T-helper 17 cell (primary cell): ENCODE results near the gene FAM221A. TPM values are rescaled to one million over a fixed set of nuclear protein-coding genes. Genes with fewer than 3 reads are reported as not detected.
A peak's percentile ranks its signal among the peaks of the same experiment; 100 is the strongest.
"Not testable (repeated sequence)": the region's sequence is repeated elsewhere in the genome, so short reads cannot be mapped to it uniquely, and the experiment has no call there.

Source experiments
- ATAC-seq: fragments of 150-1000 bp; cut with Tn5 transposase; 2 replicates; pipeline ENCODE4 v1.10.0; 2021; ENCODE audit warnings: mild to moderate bottlenecking, moderate library complexity
- DNase-seq, 3 donors: peaks; one replicate each; pipeline versions ENCODE4 v3.0.0 to v3.0.0-alpha.2; 2020 to 2021
- H3K9me3 ChIP-seq: one replicate; pipeline ENCODE4 v1.7.0; 2013; ENCODE audit warnings: low read length, mild to moderate bottlenecking; ENCODE audit not compliant: control insufficient read depth, poor library complexity, severe bottlenecking
- H3K27ac Mint-ChIP-seq: one replicate; pipeline ENCODE4 v1.8.0; 2022; ENCODE audit warnings: mild to moderate bottlenecking, moderate library complexity, mixed read lengths
- H3K27me3 Mint-ChIP-seq: one replicate; pipeline ENCODE4 v1.8.0; 2022; ENCODE audit warnings: mixed read lengths
- H3K36me3 Mint-ChIP-seq: one replicate; pipeline ENCODE4 v1.8.0; 2022; ENCODE audit warnings: low read depth, mixed read lengths
- H3K4me1 Mint-ChIP-seq: one replicate; pipeline ENCODE4 v1.8.0; 2022; ENCODE audit warnings: mild to moderate bottlenecking, mixed read lengths
- H3K4me3 Mint-ChIP-seq: one replicate; pipeline ENCODE4 v1.8.0; 2022; ENCODE audit warnings: mild to moderate bottlenecking, moderate library complexity, mixed read lengths
- total RNA-seq, 4 donors: library from RNA in 2 of 4; stranded (reverse) in 2 of 4; gene quantifications; one replicate each; pipeline ENCODE4 v1.2.3 and lab custom pipeline; 2022 to 2026

Gene FAM221A
- total RNA-seq, 2 donors from 2014 or later: 4.8 to 6.2 TPM

DNA sequence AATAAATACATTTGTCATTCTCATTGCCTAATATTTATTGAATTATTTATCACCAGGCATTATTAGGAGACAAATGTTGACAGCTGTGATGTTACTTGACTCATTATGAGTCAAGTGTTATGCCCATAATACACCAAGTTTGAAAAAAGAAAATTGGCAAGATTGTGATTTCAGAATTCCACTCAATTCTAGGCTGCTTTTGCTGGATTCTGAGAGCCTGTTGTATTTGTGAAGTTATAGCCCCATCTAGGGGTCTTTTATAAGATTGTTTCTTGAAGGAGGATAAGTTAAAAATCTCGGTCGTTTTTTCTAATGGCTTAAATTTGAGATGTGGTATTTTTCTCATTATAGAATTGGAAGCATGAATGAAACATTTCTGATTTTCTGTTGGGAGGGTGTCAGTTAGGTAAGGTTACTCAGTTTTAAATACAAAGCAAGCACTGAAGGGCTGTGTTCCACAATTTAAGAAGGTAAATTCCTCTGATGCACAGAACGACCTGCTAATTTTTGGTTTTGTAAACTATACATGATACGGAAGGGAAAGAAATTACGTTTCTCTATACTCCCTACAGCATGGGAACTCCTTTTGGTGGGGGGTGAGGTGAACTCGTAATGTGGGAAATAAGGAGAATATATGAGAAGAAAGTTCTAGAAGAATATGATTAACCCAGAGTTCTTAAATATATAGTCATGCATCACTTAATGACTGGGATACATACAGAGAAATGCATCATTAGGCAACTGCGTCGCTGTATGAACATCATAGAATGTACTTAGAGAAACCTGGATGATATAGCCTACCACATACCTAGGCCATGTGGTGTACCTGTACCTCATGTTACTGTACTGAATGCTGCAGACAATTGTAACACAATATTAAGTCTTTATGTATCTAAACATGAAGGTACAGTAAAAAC lies 32.6 kb downstream of the FAM221A start:
- peaks cover 2% of the 10 kb centered on the region for H3K4me1 Mint-ChIP-seq
- no peaks in the 10 kb centered on the region for H3K36me3 Mint-ChIP-seq
- no peaks in the 10 kb centered on the region for H3K9me3 ChIP-seq
- no peak overlapping the region for H3K4me3 Mint-ChIP-seq
- H3K27me3 Mint-ChIP-seq: peaks cover 5% of the 10 kb centered on the region
- no peak overlapping the region for H3K27ac Mint-ChIP-seq
- no peak for DNase-seq
- ATAC-seq: peak; percentile 41

DNA sequence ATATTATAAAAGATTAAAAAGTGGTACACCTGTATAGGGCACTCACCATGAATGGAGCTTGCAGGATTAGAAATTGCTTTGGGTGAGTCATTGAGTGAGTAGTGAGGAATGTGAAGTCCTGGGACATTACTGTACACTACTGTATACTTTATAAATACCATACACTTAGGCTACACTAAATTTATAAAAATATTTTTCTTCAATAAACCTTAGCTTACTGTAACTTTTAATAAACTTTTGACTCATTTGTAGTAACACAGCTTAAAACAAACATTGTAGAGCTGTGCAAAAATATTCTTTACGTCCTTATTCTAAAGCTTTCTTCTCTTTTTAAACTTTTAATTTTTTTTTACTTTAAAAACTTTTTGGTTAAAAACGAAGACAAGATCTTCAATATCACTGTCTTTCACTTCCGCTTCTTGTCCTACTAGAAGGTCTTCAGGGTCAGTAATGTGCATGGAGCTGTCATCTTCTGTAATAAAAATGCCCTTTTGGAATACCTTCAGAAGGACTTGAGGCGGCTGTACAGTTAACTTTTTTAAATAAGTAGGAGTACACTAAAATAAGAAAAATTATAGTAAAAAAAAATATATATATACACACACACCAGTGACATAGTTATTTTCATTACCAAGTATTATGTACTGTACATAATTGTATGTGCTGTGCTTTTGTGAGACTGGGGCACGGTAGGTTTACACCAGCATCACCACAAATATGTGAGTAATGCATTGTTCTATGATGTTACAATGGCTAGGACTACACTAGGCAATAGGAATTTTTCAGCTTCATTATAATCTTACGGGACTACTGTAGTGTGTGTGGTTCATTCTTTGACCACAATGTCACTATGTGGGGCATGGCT lies 33.5 kb downstream of the FAM221A start:
- H3K9me3 ChIP-seq: no peaks in the 10 kb centered on the region
- DNase-seq (no peak), ATAC-seq (no peak)
- Mint-ChIP-seq H3K27me3 (peaks cover 5% of the 10 kb centered on the region), H3K36me3 (no peaks in the 10 kb centered on the region), H3K4me3 (no peak overlapping the region), H3K27ac (no peak overlapping the region), H3K4me1 (peaks cover 2% of the 10 kb centered on the region)

DNA sequence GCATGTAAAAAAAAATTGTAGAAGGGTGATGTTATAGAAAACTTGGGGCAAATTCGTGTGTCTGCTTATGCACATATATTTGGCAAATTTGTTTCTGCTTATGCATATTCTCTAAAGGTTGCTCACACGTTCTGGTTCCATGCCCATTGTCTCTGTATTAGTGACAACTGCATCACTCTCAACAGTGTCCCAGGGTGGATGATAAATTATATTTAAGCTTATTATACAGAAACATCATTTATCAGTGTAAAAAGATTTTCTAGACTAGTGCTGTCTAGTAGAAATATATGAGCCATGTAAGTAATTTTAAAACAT lies 34.1 kb downstream of the FAM221A start:
- no peaks in the 10 kb centered on the region for H3K9me3 ChIP-seq
- Mint-ChIP-seq H3K27me3 (peaks cover 5% of the 10 kb centered on the region), H3K36me3 (no peaks in the 10 kb centered on the region), H3K27ac (no peak overlapping the region), H3K4me3 (no peak overlapping the region), H3K4me1 (peaks cover 2% of the 10 kb centered on the region)
- no peak for ATAC-seq
- no peak for DNase-seq

DNA sequence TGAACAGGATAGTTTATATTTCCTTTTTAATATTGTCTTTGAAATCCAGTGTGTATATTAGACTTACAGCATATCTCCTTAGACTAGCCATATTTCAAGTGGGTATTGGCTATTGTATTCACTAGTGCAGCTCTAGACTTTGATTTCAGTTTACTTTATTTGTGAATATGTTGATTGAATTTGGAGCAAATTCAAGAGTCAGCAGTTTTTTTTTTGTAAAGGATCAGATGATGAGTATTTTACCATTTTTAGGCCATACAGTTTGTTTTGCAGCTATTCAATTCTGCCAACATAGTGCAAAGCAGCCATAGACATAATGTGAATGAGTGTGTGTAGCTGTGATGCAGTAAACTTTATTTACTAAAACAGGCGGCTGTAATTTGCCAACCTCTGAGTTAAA lies 34.6 kb downstream of the FAM221A start:
- peaks cover 5% of the 10 kb centered on the region for H3K27me3 Mint-ChIP-seq
- H3K9me3 ChIP-seq: no peaks in the 10 kb centered on the region
- no peaks in the 10 kb centered on the region for H3K36me3 Mint-ChIP-seq
- no peak overlapping the region for H3K27ac Mint-ChIP-seq
- H3K4me3 Mint-ChIP-seq: no peak overlapping the region
- ATAC-seq (no peak), DNase-seq (no peak)
- peaks cover 2% of the 10 kb centered on the region for H3K4me1 Mint-ChIP-seq

DNA sequence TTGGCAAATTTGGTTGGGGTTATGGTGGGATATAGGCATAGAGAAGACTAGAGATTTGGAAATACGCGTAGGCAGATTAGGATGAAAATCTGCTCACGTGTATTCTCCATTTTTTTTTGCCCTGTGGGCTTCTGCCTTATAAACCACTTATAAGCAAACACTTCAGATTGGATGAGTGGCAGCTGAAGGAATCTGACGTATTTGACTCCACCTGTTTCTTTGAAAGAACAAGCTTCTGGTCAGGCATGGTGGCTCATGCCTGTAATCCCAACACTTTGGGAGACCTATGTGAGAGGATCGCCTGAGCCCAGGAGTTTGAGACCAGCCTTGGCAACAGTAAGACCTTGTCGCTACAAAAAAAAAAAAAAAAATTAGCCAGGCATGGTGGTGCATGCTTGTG lies 35.1 kb downstream of the FAM221A start:
- Mint-ChIP-seq H3K4me1 (peaks cover 2% of the 10 kb centered on the region), H3K27ac (no peak overlapping the region), H3K27me3 (peaks cover 5% of the 10 kb centered on the region), H3K36me3 (no peaks in the 10 kb centered on the region), H3K4me3 (no peak overlapping the region)
- DNase-seq: no peak
- H3K9me3 ChIP-seq: no peaks in the 10 kb centered on the region
- ATAC-seq: no peak

DNA sequence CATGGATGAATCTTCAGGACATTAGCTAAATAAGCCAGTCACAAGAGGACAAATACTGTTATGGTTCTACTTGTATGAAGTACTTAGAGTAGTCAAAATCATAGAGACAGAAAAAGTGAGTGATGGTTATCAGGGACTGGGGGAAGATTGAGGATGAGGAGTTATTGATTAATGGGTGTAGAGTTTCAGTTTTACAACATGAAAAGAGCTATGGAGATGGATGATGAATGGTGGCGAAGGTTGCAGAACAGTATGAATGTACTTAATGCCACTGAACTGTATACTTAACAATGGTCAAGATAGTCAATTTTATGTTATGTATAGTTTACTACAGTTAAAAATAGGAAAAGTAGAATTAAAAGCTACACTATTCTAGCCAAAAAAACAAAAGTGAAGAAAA lies 37.8 kb downstream of the FAM221A start:
- Mint-ChIP-seq H3K4me3 (no peak overlapping the region), H3K36me3 (no peaks in the 10 kb centered on the region), H3K4me1 (no peaks in the 10 kb centered on the region), H3K27ac (no peak overlapping the region), H3K27me3 (peaks cover under 1% of the 10 kb centered on the region)
- no peaks in the 10 kb centered on the region for H3K9me3 ChIP-seq
- ATAC-seq (no peak), DNase-seq (no peak)

DNA sequence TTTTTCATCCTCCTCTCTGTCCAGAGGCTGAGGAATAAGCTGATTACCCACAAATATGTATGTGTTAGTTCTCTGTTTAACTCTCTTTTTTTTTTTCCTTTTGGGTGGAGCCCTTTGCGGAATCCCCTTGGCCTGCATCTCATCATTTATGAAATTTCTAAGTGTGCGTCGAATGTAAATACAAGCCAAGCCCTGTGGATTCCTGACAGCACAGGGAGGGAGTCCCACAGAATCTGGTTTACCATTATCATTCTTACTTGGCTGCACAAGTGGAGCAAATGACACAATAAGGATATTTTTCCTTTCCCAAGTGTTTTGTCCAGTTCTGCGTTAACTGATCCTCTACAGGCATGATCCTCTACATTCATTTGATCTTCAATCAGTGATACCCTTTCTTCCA lies 41.5 kb downstream of the FAM221A start:
- no peaks in the 10 kb centered on the region for H3K9me3 ChIP-seq
- no peak for ATAC-seq
- Mint-ChIP-seq H3K4me3 (no peak overlapping the region), H3K27me3 (no peaks in the 10 kb centered on the region), H3K4me1 (no peaks in the 10 kb centered on the region), H3K27ac (peak overlapping the region; percentile 62), H3K36me3 (no peaks in the 10 kb centered on the region)
- DNase-seq: no peak

DNA sequence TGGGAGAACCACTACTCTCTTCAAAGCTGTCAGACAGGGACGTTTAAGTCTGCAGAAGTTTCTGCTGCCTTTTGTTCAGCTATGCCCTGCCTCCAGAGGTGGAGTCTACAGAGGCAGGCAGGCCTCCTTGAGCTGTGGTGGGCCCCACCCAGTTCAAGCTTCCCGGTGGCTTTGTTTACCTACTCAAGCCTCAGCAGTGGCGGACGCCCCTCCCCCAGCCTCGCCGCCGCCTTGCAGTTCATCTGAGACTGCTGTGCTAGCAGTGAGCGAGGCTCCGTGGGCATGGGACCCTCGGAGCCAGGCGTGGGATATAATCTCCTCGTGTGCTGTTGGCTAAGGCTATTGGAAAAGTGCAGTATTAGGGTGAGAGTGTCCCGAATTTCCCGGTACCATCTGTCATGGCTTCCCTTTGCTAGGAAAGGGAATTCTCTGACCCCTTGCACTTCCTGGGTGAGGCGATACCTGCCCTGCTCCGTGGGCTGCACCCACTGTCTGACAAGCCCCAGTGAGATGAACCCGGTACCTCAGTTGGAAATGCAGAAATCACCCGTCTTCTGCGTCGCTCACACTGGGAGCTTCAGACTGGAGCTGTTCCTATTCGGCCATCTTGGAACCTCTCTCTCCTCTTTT lies 42.7 kb downstream of the FAM221A start:
- H3K27ac Mint-ChIP-seq, H3K4me1 Mint-ChIP-seq, ATAC-seq, H3K4me3 Mint-ChIP-seq, DNase-seq, H3K27me3 Mint-ChIP-seq, H3K9me3 ChIP-seq, H3K36me3 Mint-ChIP-seq: not testable (repeated sequence)

DNA sequence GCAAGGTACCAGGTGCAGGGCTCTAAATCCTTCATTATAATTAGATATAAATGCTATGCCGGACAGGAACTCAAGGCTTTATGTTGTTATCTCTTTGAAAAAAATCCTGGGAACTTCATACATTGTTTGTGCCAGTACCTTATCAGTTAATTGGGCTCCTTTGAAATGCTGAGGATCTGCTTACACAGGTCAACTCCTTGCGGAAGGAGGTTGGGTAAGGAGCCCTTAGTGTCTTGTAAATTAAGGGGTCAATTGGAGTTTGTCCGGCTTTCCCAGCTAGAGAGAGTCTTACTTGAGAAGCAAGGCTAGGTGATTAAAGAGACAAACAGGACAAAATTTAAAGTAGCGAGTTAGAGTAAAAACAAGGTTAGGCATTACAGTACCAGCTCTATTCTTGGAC lies 44.1 kb downstream of the FAM221A start:
- DNase-seq, H3K4me1 Mint-ChIP-seq, H3K9me3 ChIP-seq, H3K4me3 Mint-ChIP-seq, H3K36me3 Mint-ChIP-seq, ATAC-seq, H3K27ac Mint-ChIP-seq, H3K27me3 Mint-ChIP-seq: not testable (repeated sequence)

DNA sequence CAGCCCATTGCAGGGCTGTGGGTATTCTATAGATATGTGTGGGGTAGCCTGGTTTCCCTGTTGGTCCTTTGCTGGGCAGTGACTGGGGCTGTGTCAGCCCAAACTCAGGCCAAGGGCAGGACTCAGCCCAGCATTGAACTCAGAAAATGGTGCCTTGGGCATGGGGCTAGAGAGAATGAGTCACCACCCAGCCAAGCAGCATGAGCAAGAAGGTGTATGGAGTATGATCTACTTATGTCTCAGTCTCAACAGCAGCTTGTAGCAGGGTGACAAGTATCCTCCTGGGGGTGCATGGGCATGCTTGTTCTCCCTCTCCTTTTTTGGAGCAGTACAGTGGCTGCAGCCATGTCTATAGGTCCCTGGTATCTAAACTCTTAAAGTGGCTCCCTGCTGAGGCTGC lies 62.1 kb downstream of the FAM221A start:
- Mint-ChIP-seq H3K4me1 (no peaks in the 10 kb centered on the region), H3K36me3 (peaks cover 3% of the 10 kb centered on the region), H3K27ac (no peak overlapping the region), H3K27me3 (no peaks in the 10 kb centered on the region), H3K4me3 (no peak overlapping the region)
- no peak for ATAC-seq
- DNase-seq: no peak
- peaks cover 8% of the 10 kb centered on the region for H3K9me3 ChIP-seq

- Mint-ChIP-seq H3K27me3 (no peaks in the 10 kb centered on the region), H3K4me1 (no peaks in the 10 kb centered on the region), H3K36me3 (peaks cover 3% of the 10 kb centered on the region), H3K4me3 (no peak overlapping the region), H3K27ac (no peak overlapping the region)
- peaks cover 8% of the 10 kb centered on the region for H3K9me3 ChIP-seq
- DNase-seq: no peak
- no peak for ATAC-seq
These were observed 63.2 kb downstream of the FAM221A start for GRCh38 chr7:23743226-23743625.

- DNase-seq (no peak), ATAC-seq (no peak)
- Mint-ChIP-seq H3K36me3 (peaks cover 3% of the 10 kb centered on the region), H3K27ac (no peak overlapping the region), H3K27me3 (no peaks in the 10 kb centered on the region), H3K4me3 (no peak overlapping the region), H3K4me1 (no peaks in the 10 kb centered on the region)
- peaks cover 8% of the 10 kb centered on the region for H3K9me3 ChIP-seq
These were observed 66.6 kb downstream of the FAM221A start for GRCh38 chr7:23746629-23747028.

DNA sequence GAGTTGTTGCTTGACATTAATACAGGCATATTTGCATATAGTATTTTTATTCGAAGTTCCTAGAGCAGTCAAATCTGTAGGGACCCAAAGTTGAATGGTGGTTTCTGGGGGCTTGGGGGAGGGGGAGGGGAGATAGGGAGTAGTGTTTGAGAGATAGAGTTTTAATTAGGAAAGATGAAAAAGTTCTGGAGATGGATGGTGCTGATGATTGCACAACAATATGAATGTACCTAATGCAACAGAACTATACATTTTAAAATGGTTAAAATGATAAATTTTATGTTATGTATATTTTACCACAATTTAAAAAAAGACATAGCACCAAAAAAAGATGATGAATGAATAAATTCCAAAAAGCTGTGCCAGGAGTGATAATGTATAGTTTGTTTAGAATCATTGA lies 71.9 kb downstream of the FAM221A start:
- no peaks in the 10 kb centered on the region for H3K9me3 ChIP-seq
- peaks cover 2% of the 10 kb centered on the region for H3K36me3 Mint-ChIP-seq
- no peak overlapping the region for H3K27ac Mint-ChIP-seq
- no peaks in the 10 kb centered on the region for H3K27me3 Mint-ChIP-seq
- no peak overlapping the region for H3K4me3 Mint-ChIP-seq
- DNase-seq (no peak), ATAC-seq (no peak)
- H3K4me1 Mint-ChIP-seq: peaks cover 7% of the 10 kb centered on the region
